Activated T-cell treated with anti-CD3 and anti-CD28 coated beads for 1 hour (primary cell): ENCODE data around the gene DHX29.
"Not testable (repeated sequence)": the region's sequence is repeated elsewhere in the genome, so short reads cannot be mapped to it uniquely, and the experiment has no call there.

Experiments used
- DNase-seq: peaks from one replicate; pipeline ENCODE4 v3.0.0-alpha.2; 2020; ENCODE audit warnings: low read depth

The DHX29 gene, protein sequence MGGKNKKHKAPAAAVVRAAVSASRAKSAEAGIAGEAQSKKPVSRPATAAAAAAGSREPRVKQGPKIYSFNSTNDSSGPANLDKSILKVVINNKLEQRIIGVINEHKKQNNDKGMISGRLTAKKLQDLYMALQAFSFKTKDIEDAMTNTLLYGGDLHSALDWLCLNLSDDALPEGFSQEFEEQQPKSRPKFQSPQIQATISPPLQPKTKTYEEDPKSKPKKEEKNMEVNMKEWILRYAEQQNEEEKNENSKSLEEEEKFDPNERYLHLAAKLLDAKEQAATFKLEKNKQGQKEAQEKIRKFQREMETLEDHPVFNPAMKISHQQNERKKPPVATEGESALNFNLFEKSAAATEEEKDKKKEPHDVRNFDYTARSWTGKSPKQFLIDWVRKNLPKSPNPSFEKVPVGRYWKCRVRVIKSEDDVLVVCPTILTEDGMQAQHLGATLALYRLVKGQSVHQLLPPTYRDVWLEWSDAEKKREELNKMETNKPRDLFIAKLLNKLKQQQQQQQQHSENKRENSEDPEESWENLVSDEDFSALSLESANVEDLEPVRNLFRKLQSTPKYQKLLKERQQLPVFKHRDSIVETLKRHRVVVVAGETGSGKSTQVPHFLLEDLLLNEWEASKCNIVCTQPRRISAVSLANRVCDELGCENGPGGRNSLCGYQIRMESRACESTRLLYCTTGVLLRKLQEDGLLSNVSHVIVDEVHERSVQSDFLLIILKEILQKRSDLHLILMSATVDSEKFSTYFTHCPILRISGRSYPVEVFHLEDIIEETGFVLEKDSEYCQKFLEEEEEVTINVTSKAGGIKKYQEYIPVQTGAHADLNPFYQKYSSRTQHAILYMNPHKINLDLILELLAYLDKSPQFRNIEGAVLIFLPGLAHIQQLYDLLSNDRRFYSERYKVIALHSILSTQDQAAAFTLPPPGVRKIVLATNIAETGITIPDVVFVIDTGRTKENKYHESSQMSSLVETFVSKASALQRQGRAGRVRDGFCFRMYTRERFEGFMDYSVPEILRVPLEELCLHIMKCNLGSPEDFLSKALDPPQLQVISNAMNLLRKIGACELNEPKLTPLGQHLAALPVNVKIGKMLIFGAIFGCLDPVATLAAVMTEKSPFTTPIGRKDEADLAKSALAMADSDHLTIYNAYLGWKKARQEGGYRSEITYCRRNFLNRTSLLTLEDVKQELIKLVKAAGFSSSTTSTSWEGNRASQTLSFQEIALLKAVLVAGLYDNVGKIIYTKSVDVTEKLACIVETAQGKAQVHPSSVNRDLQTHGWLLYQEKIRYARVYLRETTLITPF (N-terminal part only)

DNA sequence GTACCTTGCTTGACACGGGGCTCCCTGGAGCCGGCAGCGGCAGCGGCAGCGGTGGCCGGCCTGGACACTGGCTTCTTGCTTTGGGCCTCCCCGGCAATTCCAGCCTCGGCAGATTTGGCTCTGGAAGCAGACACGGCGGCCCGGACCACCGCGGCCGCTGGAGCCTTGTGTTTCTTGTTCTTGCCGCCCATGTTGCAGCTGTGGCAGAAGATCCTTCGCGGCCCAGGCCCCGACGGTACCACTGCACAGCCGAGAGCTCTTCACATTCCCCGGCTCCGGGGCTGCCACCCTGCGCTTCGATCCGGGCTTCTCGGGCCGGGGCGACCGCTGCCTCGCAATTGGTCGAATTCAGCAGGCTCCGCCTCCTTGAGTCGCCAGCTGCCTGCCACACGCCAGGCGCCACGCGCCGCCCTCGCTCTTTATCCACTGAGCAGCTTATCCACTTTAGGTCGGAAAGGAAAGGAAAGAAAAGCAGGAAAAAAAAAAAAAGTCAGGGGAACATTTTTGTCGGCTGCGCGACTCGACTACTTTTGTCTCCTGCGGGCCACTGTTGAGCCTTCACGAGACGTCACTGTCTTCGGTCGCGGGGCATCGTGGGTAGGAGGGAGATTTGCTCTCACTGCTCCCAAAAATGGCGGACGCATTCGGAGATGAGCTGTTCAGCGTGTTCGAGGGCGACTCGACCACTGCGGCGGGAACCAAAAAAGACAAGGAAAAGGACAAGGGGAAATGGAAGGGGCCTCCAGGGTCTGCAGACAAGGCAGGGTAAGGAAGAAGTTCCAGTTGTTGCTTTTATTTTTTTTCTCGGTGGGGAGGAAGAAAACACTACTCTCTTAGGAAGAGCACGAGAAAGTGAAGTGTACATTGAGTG lies at the start of gene DHX29, which contains the start of gene MTREX:
TSS of gene DHX29 (minus strand) at position 312 of the 871 bp plus-strand sequence. CDS start at position 191, 121 bp downstream.
TSS of gene MTREX (plus strand) at position 607 of the 871 bp plus-strand sequence. CDS start at position 632, 25 bp downstream.
- peak; percentile 79 for DNase-seq

DNA sequence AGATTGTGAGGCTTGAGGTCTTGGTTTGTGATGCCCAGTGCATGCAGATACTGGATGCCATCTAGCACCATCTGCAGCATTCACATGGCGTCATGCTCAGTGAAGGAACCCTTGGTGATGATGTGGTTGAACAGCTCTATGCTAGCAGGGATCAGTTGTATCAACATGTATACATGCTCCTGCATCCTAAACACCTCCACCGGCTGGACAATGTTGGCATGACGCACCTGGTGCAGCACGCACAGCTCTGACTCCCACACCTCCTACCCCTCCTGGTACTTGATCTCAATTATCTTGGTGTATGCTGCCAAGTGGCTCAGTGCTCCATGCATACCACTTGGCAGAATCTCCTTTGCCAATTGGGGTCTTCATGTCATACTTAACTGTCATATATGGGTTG lies 49.4 kb upstream of the DHX29 start:
- no peak for DNase-seq

DNA sequence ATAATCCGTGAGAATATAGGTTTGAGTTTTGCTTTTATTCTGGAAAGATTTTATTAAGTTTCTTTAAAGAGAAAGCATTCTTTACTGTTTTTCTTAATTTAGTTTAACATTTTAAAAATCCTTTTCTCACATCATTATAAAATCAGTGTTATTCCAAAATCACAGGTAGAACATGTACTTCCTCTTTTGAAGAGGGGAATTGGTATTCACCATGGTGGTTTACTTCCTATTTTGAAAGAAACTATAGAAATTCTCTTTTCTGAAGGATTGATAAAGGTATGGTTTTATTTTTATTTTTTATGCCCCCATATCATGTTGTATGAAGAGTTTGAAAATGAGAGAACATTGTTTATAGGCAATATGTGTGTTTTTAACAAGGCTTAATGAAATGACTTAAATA lies 43.3 kb upstream of the DHX29 start:
- no peak for DNase-seq

DNA sequence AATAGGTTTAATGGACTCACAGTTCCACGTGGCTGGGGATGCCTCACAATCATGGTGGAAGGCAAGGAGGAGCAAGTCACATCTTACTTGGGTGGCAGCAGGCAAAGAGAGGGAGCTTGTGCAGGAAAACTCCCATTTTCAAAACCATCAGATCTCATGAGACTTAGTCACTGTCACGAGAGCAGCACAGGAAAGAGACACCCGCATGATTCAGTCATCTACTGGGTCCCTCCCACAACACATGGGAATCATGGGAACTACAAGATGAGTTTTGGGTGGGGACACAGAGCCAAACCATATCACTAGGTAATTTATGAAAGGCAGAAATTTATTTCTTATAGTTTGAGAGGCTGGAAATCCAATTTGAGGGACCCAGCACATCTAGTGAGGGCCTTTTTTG lies 40.3 kb upstream of the DHX29 start:
- no peak for DNase-seq

DNA sequence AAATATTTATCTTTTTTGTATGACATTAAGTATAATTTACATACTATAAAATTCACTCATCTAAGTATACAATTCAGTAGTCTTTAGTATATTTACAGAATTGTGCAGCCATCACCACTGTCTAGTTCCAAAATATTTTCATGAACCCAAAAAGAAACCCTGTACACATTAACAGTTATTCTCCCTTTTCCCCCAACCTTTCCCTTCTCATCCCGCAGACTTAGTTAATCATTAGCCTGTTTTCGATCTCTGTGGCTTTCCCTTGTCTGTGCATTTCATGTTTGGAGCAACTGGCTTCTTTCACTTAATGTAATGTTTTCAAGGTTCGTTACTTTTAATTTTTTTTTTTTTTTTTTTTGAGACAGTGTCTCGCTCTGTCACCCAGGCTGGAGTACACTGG lies 37.8 kb upstream of the DHX29 start:
- no peak for DNase-seq

DNA sequence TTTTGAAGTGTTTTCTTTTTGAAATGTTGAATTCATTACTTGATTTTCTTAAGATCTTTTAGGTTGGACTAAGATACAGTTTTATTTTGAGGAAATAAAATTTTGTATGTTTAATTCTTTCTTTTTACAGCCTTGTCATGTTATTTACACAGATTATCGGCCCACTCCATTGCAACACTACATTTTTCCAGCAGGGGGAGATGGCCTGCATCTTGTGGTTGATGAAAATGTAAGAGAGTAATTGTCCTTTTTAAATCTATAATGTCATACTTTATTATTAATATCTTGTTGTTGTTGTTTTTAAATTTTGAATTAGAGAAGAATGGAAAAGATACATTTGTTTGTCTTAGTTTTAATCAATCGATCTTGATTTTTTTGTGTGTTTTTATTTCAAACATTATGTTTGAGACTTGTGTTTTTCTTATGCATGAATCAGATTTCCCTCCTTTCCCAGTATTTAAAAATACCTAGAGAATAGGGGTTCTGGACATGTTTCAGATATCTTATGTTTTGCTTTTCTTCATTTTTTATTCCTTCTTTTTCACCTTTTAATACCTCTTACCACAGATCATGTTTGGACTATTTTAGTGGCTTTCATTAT lies 37.0 kb upstream of the DHX29 start:
- peak; percentile 48 for DNase-seq

DNA sequence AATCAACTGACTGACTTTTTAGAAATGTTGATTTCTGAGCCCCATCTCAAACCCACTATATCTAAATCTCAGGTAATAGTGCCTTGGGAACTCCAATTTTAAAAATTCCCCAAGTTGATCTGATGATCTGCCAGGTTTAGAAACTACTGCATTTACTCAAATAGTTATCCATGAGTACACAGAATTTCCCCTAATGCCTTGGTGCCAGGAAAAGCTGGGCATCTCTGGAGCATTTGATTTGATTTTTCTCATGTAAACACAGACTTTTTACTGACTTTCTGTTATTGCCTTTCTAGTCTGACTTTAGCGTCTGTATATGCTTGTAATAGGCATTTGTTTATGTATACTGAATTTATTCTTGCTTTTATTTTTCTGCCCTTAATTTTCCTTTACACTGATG lies 36.1 kb upstream of the DHX29 start:
- no peak for DNase-seq

DNA sequence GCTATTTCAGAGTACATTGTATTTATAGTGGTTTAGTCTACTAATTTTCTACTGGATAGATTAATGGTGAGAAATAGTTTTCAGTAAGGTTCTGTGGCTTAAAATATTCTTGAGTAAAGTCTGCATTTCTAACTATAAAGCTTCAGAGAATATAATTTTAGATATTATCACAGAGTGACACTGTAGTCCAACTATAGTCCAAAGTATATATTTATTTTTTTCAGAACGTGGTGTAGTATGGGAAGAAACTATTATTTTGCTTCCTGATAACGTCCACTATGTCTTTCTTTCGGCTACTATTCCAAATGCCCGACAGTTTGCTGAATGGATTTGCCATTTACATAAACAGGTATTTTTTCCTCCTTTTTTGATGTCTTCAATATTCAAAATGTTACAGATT lies 35.6 kb upstream of the DHX29 start:
- no peak for DNase-seq

DNA sequence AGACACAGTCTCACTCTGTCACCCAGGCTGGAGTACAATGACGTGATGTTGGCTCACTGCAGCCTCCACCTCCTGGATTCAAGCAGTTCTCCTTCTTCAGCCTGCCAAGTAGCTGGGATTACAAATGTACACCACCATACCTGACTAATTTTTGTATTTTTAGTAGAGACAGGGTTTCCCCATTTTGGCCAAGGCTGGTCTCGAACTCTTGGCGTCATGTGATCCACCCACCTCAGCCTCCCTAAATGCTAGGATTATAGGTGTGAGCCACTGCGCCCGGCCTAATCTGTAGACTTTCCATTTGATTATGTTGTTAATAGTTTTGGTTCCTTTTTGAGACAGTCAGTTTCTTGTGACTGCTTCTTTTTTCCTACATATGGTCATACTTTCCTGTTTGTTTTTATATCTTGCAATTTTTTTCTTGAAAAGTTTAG lies 31.3 kb upstream of the DHX29 start:
- DNase-seq, result no peak

DNA sequence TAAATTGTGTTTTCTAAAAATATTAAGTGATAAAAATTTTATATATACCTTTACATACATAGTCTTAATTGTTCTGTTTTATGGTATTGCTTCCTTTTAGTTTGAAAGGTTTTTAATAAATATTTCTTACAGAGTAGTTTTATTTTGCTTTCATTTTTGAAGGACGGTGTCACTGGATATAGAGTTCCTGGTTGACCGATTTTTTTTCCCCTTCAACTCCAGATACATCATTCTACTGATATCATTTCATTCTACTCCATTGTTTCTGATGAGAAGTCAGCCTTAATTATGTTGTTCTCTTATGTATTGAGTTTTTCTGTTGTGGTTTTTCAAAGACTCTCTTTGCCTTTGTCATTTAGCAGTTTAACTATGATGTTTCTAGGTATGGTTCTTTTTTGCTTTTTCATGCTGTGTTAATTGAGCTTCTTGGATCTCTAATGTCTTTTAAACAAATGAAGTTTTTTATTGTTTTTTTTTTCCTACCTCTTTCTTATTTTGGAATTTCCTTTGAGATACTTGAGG lies 30.7 kb upstream of the DHX29 start:
- no peak for DNase-seq

DNA sequence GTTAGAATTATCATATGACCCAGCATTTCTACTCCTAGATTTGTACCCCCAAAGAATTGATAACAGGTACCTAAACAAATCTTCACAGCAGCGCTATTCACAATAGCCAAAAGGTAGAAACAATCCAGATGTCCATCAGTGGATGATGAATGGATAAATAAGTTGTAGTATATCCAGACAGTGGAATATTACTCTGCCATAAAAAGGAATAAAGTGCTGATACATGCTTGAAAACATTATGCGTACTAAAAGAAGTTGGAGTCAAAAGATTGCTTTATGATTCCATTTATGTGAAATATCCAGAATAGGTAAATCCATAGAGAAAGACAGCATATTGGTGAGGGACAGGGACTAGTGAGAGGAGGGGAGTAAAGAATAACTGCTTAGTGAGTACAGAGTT lies 26.3 kb upstream of the DHX29 start:
- DNase-seq, result no peak

DNA sequence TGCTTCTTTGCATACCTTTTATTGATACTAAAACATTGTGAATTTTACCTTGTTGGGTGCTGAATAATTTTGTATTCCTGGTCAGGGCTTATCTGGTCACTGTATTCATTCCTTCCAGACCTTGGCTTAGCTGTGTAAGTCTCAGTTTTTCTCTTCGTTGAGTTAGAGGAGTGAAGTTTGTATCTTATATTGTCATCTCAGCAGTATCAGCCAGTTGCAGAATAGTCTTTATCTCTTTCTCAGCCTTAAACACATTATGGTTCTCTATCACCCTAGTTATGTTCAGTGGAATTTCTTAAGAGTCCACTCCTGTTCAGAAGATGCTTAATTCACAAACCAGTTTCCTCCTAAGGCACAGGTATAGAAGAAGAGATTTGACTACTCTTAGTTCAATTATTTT lies 25.5 kb upstream of the DHX29 start:
- no peak for DNase-seq

DNA sequence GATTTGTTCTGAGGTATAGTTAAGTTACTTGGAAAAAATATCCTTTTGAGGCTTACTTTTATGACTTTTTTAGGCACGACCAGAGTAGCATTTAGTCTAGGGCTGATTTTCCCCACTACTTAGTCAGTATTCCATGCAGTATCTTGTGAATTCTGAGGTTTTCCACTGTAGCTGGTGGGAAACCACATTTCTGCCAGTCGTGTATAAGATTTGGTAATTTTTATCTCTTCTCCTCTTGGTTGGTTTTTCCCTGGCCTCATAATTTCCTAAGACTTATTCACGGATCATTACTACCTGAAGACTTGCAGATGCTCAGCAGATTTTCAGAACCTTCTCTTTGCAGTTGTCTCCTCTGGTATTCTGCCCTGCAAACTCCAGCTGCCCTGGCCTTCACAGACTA lies 23.8 kb upstream of the DHX29 start:
- DNase-seq, result no peak

DNA sequence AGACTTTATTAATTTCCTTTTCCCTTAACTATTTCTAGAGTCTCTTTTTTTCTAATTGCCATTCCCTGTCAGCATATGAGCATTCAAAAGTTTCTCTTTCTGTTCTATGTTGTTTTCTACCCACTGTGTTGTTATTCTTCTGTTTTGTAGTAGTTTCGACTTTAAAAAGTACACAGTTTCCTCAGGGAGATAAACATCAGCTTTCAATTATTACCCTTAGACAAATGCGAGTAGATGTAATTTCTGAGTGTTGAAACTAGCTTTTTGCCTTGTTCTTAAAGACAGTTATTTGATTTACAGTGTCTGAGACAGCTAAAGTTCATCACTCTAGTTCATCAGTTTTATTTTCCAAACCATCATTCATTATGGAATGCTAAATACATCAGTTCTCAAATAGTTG lies 19.8 kb upstream of the DHX29 start:
- DNase-seq, result no peak

DNA sequence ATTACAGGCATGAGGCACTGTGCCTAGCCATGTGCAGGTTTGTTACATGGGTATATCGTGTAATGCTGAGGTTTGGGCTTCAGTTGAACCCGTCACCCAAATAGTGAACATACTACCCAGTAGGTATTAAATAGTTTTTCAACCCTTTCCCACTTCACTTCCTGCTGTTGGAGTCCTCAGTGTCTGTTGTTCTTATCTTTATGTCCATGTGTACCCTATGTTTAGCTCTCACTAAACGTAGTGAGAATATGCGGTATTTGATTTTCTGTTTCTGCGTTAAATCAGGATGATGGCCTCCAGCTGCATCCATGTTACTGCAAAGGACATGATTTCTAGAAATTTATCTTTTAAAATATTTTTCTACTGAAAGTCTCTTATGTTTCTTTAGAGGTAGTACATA lies 18.1 kb upstream of the DHX29 start:
- no peak for DNase-seq

DNA sequence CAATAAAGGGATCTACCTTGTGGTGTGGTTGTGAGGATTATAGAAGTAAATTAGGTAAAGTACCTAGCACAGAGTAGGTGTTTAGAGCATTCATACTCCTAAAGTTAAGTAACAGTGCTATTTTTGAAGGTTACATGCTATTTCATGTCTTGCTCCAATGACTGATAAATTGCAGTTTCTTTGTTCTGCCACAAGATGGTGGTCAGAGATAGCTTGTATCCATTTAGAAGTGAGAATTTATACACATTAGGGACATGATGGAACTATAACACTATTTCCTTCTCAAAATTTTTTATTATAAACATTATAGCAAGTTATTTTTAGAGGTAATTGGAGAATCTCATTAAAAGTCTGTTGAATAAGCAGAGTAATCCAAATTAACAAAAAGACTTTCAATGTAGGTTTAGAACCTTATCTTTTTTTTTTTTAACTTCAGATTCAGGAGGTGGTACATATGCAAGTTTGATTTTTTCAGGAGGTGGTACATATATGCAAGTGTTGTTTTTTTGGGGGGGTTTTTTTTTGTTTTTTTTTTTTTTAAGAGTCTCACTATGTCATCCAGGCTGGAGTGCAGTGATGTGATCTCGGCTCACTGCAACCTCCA lies 17.4 kb upstream of the DHX29 start:
- DNase-seq, result no peak

DNA sequence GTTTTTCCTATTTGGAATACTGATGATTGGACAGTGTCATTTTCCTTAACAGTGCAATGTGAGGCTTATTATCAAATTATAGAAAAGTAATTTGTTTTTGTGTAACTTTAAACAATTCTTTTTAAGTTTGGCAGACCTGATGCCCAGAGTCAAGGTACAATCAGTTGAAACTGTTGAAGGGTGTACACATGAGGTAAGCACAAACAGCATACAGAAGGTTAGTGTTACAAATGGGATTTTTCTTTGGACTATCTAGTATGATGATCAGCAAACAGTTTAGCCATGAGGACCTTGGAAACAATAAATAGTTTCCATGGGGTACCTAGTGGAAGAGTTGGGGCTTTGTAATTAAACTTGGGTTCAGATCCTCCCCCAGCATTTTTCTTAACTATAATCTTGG lies 16.5 kb upstream of the DHX29 start:
- DNase-seq, result no peak

DNA sequence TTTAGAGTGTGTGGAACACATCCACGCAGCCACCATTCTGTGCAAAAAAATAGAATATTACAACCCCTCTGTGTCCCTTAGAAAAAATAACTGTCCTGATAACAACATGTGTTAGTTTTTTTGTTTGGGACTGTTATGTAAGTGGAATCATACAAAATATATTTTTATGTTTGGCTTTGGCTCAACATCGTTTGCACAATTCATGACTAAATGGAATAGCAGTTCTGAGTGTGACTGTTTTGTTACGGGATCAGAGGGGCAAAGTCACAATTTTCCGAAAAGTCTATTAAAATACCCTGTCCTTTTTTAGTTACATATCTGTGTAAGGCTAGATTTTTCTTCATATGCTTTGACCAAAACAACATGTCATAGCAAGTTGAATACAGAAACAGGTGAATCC lies 13.1 kb upstream of the DHX29 start:
- DNase-seq, result no peak

DNA sequence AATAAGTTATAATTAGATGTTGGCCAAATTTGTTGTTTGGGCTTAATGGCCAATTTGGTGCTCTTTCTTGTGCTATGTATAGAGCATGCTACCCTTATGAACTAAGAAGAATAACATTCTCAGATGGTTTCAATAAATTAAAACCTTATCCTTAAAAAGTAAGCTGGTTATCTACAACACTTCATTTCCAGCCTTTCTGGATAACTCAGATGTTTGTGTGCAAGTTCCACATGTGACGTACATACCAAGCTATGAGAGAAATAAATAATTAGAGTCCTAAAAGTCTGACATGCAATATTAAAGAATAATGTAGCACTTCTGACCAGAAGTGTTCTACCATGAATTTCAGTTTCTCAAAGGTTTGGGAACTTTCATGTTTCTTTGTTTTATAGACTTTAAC lies 12.0 kb upstream of the DHX29 start:
- no peak for DNase-seq

DNA sequence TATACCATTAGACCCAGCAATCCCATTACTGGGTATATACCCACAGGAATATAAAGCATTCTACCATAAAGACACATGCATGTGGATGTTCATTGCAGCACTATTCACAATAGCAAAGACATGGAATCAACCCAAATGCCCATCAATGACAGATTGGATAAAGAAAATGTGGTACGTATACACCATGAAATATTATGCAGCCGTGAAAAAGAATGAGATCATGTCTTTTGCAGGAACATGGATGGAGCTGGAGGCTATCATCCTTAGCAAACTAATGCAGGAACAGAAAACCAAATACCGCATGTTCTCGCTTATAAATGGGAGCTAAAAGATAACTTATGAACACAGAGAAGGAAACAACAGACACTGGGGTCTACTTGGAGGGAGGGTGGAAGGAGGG lies 10.7 kb upstream of the DHX29 start:
- not testable (repeated sequence) for DNase-seq
